Measurements from ENCODE around the gene TNFRSF25. TPM values are rescaled to one million over a fixed set of nuclear protein-coding genes. Genes with fewer than 3 reads are reported as not detected.
"Not testable (repeated sequence)": the region's sequence is repeated elsewhere in the genome, so short reads cannot be mapped to it uniquely, and the experiment has no call there.

Gene TNFRSF25
- total and polyA plus RNA-seq, 2 donors (not counting 3 experiments of a cell fraction or from before 2014, with no cell fraction given) = 33.9 to 38.8 TPM

DNA sequence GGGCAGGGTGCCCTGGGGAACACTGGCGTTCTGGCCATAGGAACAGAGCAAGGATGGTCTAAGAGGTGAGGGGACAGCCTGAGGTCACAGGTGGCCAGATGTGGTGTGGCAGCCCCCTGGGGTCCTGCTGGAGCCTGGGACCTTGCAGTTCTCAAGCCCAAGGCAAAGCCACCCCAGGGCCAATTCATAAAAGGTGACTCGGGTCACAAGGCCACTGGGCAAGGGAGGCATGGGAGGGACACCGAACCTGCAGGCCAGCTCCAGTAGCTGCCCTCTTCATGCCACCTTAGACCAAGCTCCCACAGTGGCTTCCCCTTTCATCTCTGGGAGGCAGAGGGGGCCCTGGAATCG lies 19.3 kb downstream of the TNFRSF25 start:
- CTCF ChIA-PET = interaction anchor here (0.6 to 2.0 kb wide), 5 partner anchors 9 to 199 kb away, joined by 3 to 9 read pairs (median 5); partner anchors contain the start of gene HES2
- no peaks in the 10 kb centered on the region for H3K4me1 ChIP-seq (ENCODE audit: control insufficient read depth, extremely low read depth, insufficient read depth, low read length)
- POLR2A ChIA-PET = no interaction called here

DNA sequence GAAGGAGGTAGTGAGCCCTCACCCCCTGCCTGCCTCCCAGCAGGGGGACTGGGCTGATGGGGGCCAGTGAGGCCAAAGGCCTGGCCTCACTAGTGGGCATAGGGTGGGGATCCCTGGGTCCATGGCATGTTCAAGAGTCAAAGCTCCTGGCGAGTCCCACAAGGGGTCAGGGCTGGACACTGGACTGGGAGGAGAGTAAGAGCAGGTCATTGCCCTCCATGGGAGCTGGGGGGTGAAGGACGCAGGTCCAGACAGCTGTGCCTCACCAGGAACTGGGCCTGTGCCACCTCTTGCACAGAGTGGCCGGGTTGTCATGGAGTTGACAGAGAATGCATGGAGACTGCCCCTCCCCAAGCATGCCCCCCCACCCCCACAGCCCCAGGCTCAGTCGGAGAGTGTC lies 20.0 kb downstream of the TNFRSF25 start:
- H3K27ac ChIP-seq (ENCODE audit: insufficient read depth, low read depth, low read length); H3K79me2 ChIP-seq (ENCODE audit: control insufficient read depth, insufficient read depth, low read length); POLR2A ChIA-PET; DNase-seq (ENCODE audit: low read depth, low spot score); H2AFZ ChIP-seq (ENCODE audit: low read depth, low read length); H3K4me1 ChIP-seq (ENCODE audit: control insufficient read depth, extremely low read depth, insufficient read depth, low read length); FAIRE-seq; H3K4me3 ChIP-seq (replicated peaks in 1 of 3; ENCODE audit: insufficient read depth in 1 of 3, low read depth in 1 of 3, low read length in 3 of 3); H3K9me1 ChIP-seq (replicated peaks; ENCODE audit: control insufficient read depth, extremely low read depth, insufficient read depth, low read length); dilution Hi-C loops (cut with MboI; ENCODE audit: extremely low pct_ligation_motif_present, low sequenced_read_pairs); H4K20me1 ChIP-seq (replicated peaks; ENCODE audit: control insufficient read depth, extremely low read depth, insufficient read depth, low read length); H3K36me3 ChIP-seq (ENCODE audit: control insufficient read depth in 2 of 2, extremely low read depth in 1 of 2, insufficient read depth in 2 of 2, low read length in 2 of 2); BruUV-seq (replicated peaks); H3K9ac ChIP-seq (replicated peaks; ENCODE audit: extremely low read depth, insufficient read depth, low read length); H3K9me3 ChIP-seq (replicated peaks; ENCODE audit: control insufficient read depth, insufficient read depth, low read length); H3K4me2 ChIP-seq (ENCODE audit: insufficient read depth, low read length): not testable (repeated sequence)
- H3K27me3 ChIP-seq (ENCODE audit: control insufficient read depth in 2 of 2, insufficient read depth in 2 of 2, low read length in 2 of 2) = peaks cover 36 to 40% of the 10 kb centered on the region in 2 experiments
- CTCF ChIA-PET = interaction anchor here (0.6 to 2.0 kb wide), 9 partner anchors 8 to 201 kb away, joined by 3 to 9 read pairs (median 4); partner anchors contain the start of gene HES2
- intact Hi-C loops (cut with micrococcal nuclease) = loop anchor here (1.0 to 2.0 kb wide), 2 partner anchors 41 to 772 kb away; no protein-coding TSS in a partner anchor

More for the DNA sequence above, 19.3 kb downstream of the TNFRSF25 start:
- H4K20me1 ChIP-seq (replicated peaks; ENCODE audit: control insufficient read depth, extremely low read depth, insufficient read depth, low read length) = no peaks in the 10 kb centered on the region
- intact Hi-C loops (cut with micrococcal nuclease) (no loop called here), dilution Hi-C loops (cut with MboI; ENCODE audit: extremely low pct_ligation_motif_present, low sequenced_read_pairs) (no loop called here)
- H3K9ac ChIP-seq (replicated peaks; ENCODE audit: extremely low read depth, insufficient read depth, low read length) = no peak overlapping the region
- no TSS peak for BruUV-seq (replicated peaks)
- H3K9me1 ChIP-seq (replicated peaks; ENCODE audit: control insufficient read depth, extremely low read depth, insufficient read depth, low read length) = no peaks in the 10 kb centered on the region
- H3K4me2 ChIP-seq (ENCODE audit: insufficient read depth, low read length) = no peak overlapping the region
- no peaks in the 10 kb centered on the region for H3K36me3 ChIP-seq (ENCODE audit: control insufficient read depth in 2 of 2, extremely low read depth in 1 of 2, insufficient read depth in 2 of 2, low read length in 2 of 2)
- DNase-seq (ENCODE audit: low read depth, low spot score) (no peak), FAIRE-seq (no peak)
- H3K79me2 ChIP-seq (ENCODE audit: control insufficient read depth, insufficient read depth, low read length) = no peaks in the 10 kb centered on the region
- TF ChIP-seq, protein P1, sequence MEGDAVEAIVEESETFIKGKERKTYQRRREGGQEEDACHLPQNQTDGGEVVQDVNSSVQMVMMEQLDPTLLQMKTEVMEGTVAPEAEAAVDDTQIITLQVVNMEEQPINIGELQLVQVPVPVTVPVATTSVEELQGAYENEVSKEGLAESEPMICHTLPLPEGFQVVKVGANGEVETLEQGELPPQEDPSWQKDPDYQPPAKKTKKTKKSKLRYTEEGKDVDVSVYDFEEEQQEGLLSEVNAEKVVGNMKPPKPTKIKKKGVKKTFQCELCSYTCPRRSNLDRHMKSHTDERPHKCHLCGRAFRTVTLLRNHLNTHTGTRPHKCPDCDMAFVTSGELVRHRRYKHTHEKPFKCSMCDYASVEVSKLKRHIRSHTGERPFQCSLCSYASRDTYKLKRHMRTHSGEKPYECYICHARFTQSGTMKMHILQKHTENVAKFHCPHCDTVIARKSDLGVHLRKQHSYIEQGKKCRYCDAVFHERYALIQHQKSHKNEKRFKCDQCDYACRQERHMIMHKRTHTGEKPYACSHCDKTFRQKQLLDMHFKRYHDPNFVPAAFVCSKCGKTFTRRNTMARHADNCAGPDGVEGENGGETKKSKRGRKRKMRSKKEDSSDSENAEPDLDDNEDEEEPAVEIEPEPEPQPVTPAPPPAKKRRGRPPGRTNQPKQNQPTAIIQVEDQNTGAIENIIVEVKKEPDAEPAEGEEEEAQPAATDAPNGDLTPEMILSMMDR (IDR thresholded peaks at IDR 0.05; ENCODE audit: extremely low read depth in 1 of 2, insufficient read depth in 1 of 2, low read depth in 1 of 2, low read length in 2 of 2) = no peak
- TF ChIP-seq GATA2 (IDR thresholded peaks at IDR 0.05; ENCODE audit: insufficient read depth, insufficient read length, low read depth, low read length) (no peak), EZH2 (IDR thresholded peaks at IDR 0.05; ENCODE audit: borderline replicate concordance, low read depth, low read length, severe bottlenecking) (no peak), POLR2A (IDR thresholded peaks at IDR 0.05; ENCODE audit: low read depth, low read length) (no peak), JUN (IDR thresholded peaks at IDR 0.05; ENCODE audit: borderline replicate concordance, insufficient read depth, insufficient read length, low read depth) (no peak), FOS (IDR thresholded peaks at IDR 0.05; ENCODE audit: borderline replicate concordance, insufficient read depth, low read length) (no peak), POLR2AphosphoS5 (IDR thresholded peaks at IDR 0.05; ENCODE audit: insufficient read depth, low read depth, low read length) (no peak), MYC (IDR thresholded peaks at IDR 0.05; ENCODE audit: low read depth, low read length) (no peak)
- TF ChIP-seq, protein P2, sequence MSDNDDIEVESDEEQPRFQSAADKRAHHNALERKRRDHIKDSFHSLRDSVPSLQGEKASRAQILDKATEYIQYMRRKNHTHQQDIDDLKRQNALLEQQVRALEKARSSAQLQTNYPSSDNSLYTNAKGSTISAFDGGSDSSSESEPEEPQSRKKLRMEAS (IDR thresholded peaks at IDR 0.05; ENCODE audit: insufficient read depth, insufficient read length) = no peak
- no peak overlapping the region for H3K27ac ChIP-seq (ENCODE audit: insufficient read depth, low read depth, low read length)
- no peak overlapping the region for H3K4me3 ChIP-seq (replicated peaks in 1 of 3; ENCODE audit: insufficient read depth in 1 of 3, low read depth in 1 of 3, low read length in 3 of 3)
- peaks cover 38 to 42% of the 10 kb centered on the region in 2 experiments for H3K27me3 ChIP-seq (ENCODE audit: control insufficient read depth in 2 of 2, insufficient read depth in 2 of 2, low read length in 2 of 2)
- H2AFZ ChIP-seq (ENCODE audit: low read depth, low read length) = no peak overlapping the region
- no peaks in the 10 kb centered on the region for H3K9me3 ChIP-seq (replicated peaks; ENCODE audit: control insufficient read depth, insufficient read depth, low read length)
